Activated CD4-positive, alpha-beta T cell treated with anti-CD3 and anti-CD28 coated beads, Interleukin-2, amount 10 ng/mL, durations not matched to agents 24 days and 14 days (primary cell): Measurements from ENCODE around the gene CDC42BPB. TPM values are rescaled to one million over a fixed set of nuclear protein-coding genes. Genes with fewer than 3 reads are reported as not detected.

Experiments used
- DNase-seq: peaks from one replicate; pipeline ENCODE4 v3.0.0; 2022
- H3K27ac Mint-ChIP-seq: one replicate; pipeline ENCODE4 v1.8.0; 2022; ENCODE audit warnings: mild to moderate bottlenecking, mixed read lengths
- H3K27me3 Mint-ChIP-seq: one replicate; pipeline ENCODE4 v1.8.0; 2022; ENCODE audit warnings: mixed read lengths
- H3K36me3 Mint-ChIP-seq: one replicate; pipeline ENCODE4 v1.8.0; 2022; ENCODE audit warnings: low read depth, mild to moderate bottlenecking, mixed read lengths
- H3K4me1 Mint-ChIP-seq: one replicate; pipeline ENCODE4 v1.8.0; 2021; ENCODE audit warnings: mixed read lengths
- H3K4me3 Mint-ChIP-seq: one replicate; pipeline ENCODE4 v1.8.0; 2022; ENCODE audit warnings: mild to moderate bottlenecking, moderate library complexity, mixed read lengths
- H3K9me3 Mint-ChIP-seq: one replicate; pipeline ENCODE4 v1.8.0; 2021; ENCODE audit warnings: mixed read lengths
- intact Hi-C: fragments of 100-400 bp; cut with micrococcal nuclease; formaldehyde crosslinking; loops from one replicate; pipeline ENCODE4 v1.15.1; 2023
- total RNA-seq: library from RNA; stranded (reverse); gene quantifications from 2 replicates; pipeline ENCODE4 v1.2.3, GENCODE V29; 2022

CDC42BPB gene
- total RNA-seq, 1 donor from 2014 or later: 1.7 TPM

- Mint-ChIP-seq H3K27ac (no peak overlapping the region), H3K9me3 (no peaks in the 10 kb centered on the region), H3K4me1 (peaks cover 6% of the 10 kb centered on the region), H3K36me3 (no peaks in the 10 kb centered on the region), H3K4me3 (no peak overlapping the region), H3K27me3 (peaks cover 3% of the 10 kb centered on the region)
- intact Hi-C loops: no loop called here
- DNase-seq: no peak
These were observed 42.7 kb downstream of the CDC42BPB start for GRCh38 chr14:103014466-103015228.

- no peak overlapping the region for H3K27ac Mint-ChIP-seq
- H3K9me3 Mint-ChIP-seq: no peaks in the 10 kb centered on the region
- peaks cover 6% of the 10 kb centered on the region for H3K4me1 Mint-ChIP-seq
- H3K27me3 Mint-ChIP-seq: peaks cover 2% of the 10 kb centered on the region
- no peak for DNase-seq
- no peaks in the 10 kb centered on the region for H3K36me3 Mint-ChIP-seq
- intact Hi-C loops: no loop called here
- H3K4me3 Mint-ChIP-seq: no peak overlapping the region
These were observed 44.3 kb downstream of the CDC42BPB start for GRCh38 chr14:103013028-103013427.

- peaks cover under 1% of the 10 kb centered on the region for H3K4me1 Mint-ChIP-seq
- no peaks in the 10 kb centered on the region for H3K27me3 Mint-ChIP-seq
- H3K9me3 Mint-ChIP-seq: no peaks in the 10 kb centered on the region
- no peak overlapping the region for H3K27ac Mint-ChIP-seq
- intact Hi-C loops: no loop called here
- no peak for DNase-seq
- no peaks in the 10 kb centered on the region for H3K36me3 Mint-ChIP-seq
- H3K4me3 Mint-ChIP-seq: no peak overlapping the region
These were observed 47.8 kb downstream of the CDC42BPB start for GRCh38 chr14:103009559-103009958.

GRCh38 chr14:103008768-103009357 is 48.5 kb downstream of the CDC42BPB start:
- no peaks in the 10 kb centered on the region for H3K9me3 Mint-ChIP-seq
- H3K4me1 Mint-ChIP-seq: no peaks in the 10 kb centered on the region
- no peak for DNase-seq
- no peaks in the 10 kb centered on the region for H3K36me3 Mint-ChIP-seq
- H3K27me3 Mint-ChIP-seq: no peaks in the 10 kb centered on the region
- intact Hi-C loops: no loop called here
- H3K4me3 Mint-ChIP-seq: no peak overlapping the region
- no peak overlapping the region for H3K27ac Mint-ChIP-seq

GRCh38 chr14:103008126-103008525 is 49.2 kb downstream of the CDC42BPB start:
- intact Hi-C loops: no loop called here
- Mint-ChIP-seq H3K27ac (no peak overlapping the region), H3K4me1 (no peaks in the 10 kb centered on the region), H3K27me3 (no peaks in the 10 kb centered on the region), H3K9me3 (no peaks in the 10 kb centered on the region), H3K36me3 (no peaks in the 10 kb centered on the region), H3K4me3 (no peak overlapping the region)
- no peak for DNase-seq

GRCh38 chr14:103007555-103007954 is 49.8 kb downstream of the CDC42BPB start:
- no peak overlapping the region for H3K27ac Mint-ChIP-seq
- no peaks in the 10 kb centered on the region for H3K9me3 Mint-ChIP-seq
- no peak for DNase-seq
- intact Hi-C loops: no loop called here
- no peak overlapping the region for H3K4me3 Mint-ChIP-seq
- H3K4me1 Mint-ChIP-seq: no peaks in the 10 kb centered on the region
- H3K27me3 Mint-ChIP-seq: no peaks in the 10 kb centered on the region
- H3K36me3 Mint-ChIP-seq: no peaks in the 10 kb centered on the region

GRCh38 chr14:103006991-103007520 is 50.3 kb downstream of the CDC42BPB start:
- Mint-ChIP-seq H3K9me3 (no peaks in the 10 kb centered on the region), H3K4me3 (no peak overlapping the region), H3K27me3 (no peaks in the 10 kb centered on the region), H3K4me1 (no peaks in the 10 kb centered on the region), H3K36me3 (no peaks in the 10 kb centered on the region), H3K27ac (no peak overlapping the region)
- no peak for DNase-seq
- intact Hi-C loops: no loop called here

GRCh38 chr14:103006106-103006505 is 51.2 kb downstream of the CDC42BPB start:
- Mint-ChIP-seq H3K4me1 (no peaks in the 10 kb centered on the region), H3K4me3 (no peak overlapping the region), H3K9me3 (no peaks in the 10 kb centered on the region), H3K27ac (no peak overlapping the region), H3K27me3 (no peaks in the 10 kb centered on the region), H3K36me3 (no peaks in the 10 kb centered on the region)
- DNase-seq: no peak
- intact Hi-C loops: no loop called here

GRCh38 chr14:103003850-103004249 is 53.5 kb downstream of the CDC42BPB start:
- Mint-ChIP-seq H3K27me3 (no peaks in the 10 kb centered on the region), H3K36me3 (no peaks in the 10 kb centered on the region), H3K4me1 (no peaks in the 10 kb centered on the region), H3K9me3 (no peaks in the 10 kb centered on the region), H3K27ac (no peak overlapping the region), H3K4me3 (no peak overlapping the region)
- intact Hi-C loops: no loop called here
- no peak for DNase-seq

- no peak overlapping the region for H3K4me3 Mint-ChIP-seq
- no peak for DNase-seq
- no peaks in the 10 kb centered on the region for H3K4me1 Mint-ChIP-seq
- H3K36me3 Mint-ChIP-seq: no peaks in the 10 kb centered on the region
- H3K9me3 Mint-ChIP-seq: no peaks in the 10 kb centered on the region
- no peaks in the 10 kb centered on the region for H3K27me3 Mint-ChIP-seq
- no peak overlapping the region for H3K27ac Mint-ChIP-seq
- intact Hi-C loops: no loop called here
These were observed 54.1 kb downstream of the CDC42BPB start for GRCh38 chr14:103003351-103003615.

- Mint-ChIP-seq H3K9me3 (no peaks in the 10 kb centered on the region), H3K36me3 (no peaks in the 10 kb centered on the region), H3K27me3 (no peaks in the 10 kb centered on the region), H3K27ac (no peak overlapping the region), H3K4me1 (no peaks in the 10 kb centered on the region), H3K4me3 (no peak overlapping the region)
- no peak for DNase-seq
- intact Hi-C loops: no loop called here
These were observed 54.6 kb downstream of the CDC42BPB start for GRCh38 chr14:103002578-103003350.

- no peak for DNase-seq
- no peaks in the 10 kb centered on the region for H3K36me3 Mint-ChIP-seq
- intact Hi-C loops: no loop called here
- no peak overlapping the region for H3K27ac Mint-ChIP-seq
- H3K27me3 Mint-ChIP-seq: no peaks in the 10 kb centered on the region
- H3K4me3 Mint-ChIP-seq: no peak overlapping the region
- no peaks in the 10 kb centered on the region for H3K9me3 Mint-ChIP-seq
- no peaks in the 10 kb centered on the region for H3K4me1 Mint-ChIP-seq
These were observed 55.5 kb downstream of the CDC42BPB start for GRCh38 chr14:103001651-103002396.

- Mint-ChIP-seq H3K9me3 (no peaks in the 10 kb centered on the region), H3K27ac (no peak overlapping the region), H3K4me1 (no peaks in the 10 kb centered on the region), H3K27me3 (no peaks in the 10 kb centered on the region), H3K4me3 (no peak overlapping the region), H3K36me3 (no peaks in the 10 kb centered on the region)
- intact Hi-C loops: no loop called here
- no peak for DNase-seq
These were observed 56.1 kb downstream of the CDC42BPB start for GRCh38 chr14:103001226-103001625.
